ENCODE results near the gene NT5M.
"Not testable (repeated sequence)": the region's sequence is repeated elsewhere in the genome, so short reads cannot be mapped to it uniquely, and the experiment has no call there.

Gene NT5M

DNA sequence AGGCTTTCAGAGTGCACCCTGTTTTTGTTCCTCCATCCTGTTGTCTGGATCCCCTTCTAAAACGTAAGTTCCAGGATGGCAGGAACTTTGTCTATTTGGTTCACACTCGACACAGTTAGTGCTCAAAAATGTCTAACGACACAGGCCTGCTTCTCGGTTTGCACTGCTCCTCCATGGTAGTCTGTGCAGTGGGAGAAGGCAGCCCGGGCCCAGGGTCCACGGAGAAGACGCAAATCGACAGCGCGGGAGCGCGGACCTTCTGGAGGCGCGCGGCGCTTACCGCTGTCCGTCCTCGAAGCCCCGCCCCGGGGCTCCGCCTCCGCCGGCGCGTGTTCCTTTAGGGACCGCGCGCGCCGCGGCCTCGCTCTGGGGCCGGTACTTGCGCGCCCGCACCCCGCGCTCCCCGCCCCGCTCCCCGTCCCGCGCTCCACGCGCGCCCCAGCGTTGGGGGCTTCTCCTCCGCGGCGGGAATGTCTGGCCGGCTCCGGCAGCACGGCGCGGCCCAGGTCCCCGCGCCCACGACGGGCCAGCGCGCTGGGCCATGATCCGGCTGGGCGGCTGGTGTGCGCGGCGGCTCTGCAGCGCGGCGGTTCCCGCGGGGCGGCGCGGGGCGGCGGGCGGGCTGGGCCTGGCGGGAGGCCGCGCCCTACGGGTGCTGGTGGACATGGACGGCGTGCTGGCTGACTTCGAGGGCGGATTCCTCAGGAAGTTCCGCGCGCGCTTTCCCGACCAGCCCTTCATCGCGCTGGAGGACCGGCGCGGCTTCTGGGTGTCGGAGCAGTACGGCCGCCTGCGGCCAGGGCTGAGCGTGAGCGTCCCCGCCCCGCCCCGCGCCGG lies at the start of gene NT5M:
NT5M (plus strand) TSS at position 364 of the 837 bp plus-strand sequence; CDS start at position 542, 178 bp downstream.
- peak; percentile 89 for DNase-seq

DNA sequence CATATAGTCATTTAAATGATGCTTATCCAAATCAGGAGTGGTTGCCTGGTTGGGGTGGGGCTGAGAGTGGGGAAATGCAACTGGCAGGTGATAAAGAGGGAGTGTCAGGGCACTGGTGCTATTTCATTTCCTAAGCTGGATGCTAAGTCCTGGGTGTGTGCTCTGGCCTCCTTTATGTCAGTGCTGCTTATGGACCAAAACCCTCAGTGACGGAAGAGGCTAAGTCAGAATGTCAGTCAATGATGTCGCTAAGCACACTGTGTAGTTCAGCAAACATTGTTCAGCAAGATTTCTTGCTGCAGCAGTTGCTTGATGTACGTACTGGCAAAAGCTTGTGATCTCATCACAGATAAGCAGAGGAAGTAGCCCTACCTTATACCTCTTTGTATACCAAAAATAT lies 49.8 kb upstream of the NT5M start:
- no peak for DNase-seq

GRCh38 chr17:17254036-17254435 lies 49.1 kb upstream of the NT5M start:
- DNase-seq, result no peak

DNA sequence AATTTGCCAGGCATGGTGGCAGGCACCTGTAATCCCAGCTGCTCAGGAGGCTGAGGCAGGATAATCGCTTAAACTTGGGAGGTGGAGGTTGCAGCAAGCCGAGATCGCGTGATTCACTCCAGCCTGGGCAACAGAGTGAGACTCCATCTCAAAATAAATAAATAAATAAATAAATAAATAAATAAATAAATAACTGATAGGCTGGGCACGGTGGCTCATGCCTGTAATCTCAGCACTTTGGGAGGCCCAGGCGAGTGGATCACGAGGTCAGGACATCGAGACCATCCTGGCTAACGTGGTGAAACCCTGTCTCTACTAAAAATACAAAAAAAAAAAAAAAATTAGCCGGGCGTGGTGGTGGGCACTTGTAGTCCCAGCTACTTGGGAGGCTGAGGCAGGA lies 47.5 kb upstream of the NT5M start:
- DNase-seq, result not testable (repeated sequence)

GRCh38 chr17:17256316-17256715 lies 46.9 kb upstream of the NT5M start:
- DNase-seq, result no peak

DNA sequence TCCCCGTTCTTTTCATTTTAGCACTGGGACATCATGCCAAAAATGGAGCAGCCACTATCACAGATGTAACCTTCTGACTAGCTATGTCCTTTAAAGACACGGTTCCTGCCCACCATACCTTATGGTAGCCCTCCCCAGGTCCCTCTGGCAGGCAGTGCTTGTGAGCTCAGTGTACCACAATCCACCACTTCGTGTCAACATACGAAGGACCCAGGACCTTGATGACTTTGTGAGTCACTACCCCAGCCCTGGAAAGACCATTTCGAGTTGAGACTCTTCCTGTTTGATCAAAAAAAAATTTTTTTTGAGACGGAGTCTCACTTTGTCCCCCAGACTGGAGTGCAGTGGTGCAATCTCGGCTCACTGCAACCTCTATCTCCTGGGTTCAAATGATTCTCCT lies 45.2 kb upstream of the NT5M start:
- DNase-seq, result no peak

- DNase-seq, result no peak
Observed at GRCh38 chr17:17258998-17259397, 44.2 kb upstream of the NT5M start.

GRCh38 chr17:17264430-17264829 lies 38.7 kb upstream of the NT5M start:
- DNase-seq, result no peak

- DNase-seq, result no peak
Observed at GRCh38 chr17:17269926-17270773, 33.0 kb upstream of the NT5M start.

- DNase-seq, result no peak
Observed at GRCh38 chr17:17275971-17276370, 27.2 kb upstream of the NT5M start.

DNA sequence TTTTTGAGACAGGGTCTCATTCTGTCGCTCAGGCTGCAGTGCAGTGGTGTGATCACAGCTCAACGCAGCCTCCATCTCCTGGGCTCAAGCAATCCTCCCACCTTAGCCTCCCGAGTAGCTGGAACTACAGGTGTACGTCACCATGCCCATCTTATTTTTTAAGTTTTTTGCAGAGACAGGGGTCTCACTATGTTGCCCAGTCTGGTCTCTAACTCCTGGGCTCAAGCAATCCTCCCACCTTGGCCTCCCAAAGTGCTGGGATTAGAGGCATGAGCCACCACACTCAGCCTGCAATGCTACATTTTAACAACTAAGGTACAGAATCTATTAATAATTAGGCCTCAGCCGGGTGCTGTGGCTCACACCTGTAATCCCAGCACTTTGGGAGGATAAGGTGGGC lies 25.7 kb upstream of the NT5M start:
- not testable (repeated sequence) for DNase-seq

GRCh38 chr17:17279316-17279715 lies 23.9 kb upstream of the NT5M start:
- no peak for DNase-seq

DNA sequence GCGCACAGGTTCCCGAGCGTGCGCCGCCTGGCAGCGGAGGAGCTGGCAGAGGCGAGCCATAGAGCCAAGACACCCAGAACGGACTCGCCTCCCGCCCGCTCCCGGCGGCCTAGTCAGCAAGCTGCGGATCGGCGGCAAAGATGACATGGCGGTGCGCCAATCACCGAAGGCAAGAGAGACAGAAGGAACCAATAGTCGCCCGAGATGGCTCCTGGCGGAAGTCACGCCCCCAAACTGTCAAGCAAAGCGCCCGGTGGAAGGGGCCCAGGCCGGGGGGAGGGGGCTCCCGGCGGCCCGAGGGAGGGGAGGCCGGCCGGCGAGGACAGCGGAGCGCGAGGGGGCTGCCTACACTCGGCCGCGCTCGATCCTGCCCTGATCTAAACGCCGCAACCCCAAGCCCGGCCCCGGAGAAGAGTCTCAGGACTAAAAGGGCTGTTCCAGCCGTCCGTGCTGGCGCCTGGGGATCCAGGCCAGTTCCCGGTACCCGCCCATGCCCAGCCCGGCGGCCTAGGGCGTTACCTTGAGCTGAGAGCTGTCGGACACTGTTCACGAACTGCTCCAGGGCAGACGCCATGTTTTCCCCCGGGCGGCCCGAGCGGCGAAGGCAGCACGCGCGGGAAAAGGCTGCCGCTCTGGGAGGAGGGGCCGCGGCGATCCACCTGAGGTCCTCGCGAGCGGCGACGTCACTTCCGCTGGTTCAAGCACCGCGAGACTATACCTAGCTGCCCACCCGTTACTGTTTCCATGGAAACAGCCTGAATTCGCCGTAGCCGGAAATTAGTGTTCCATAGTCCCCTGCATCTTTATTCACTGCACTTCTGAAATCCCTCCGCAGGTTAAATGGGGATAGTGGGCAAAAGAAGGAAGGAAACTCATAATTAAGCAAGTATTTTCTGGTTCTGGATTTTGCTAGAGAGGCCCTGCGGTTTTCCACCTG lies 22.3 kb upstream of the NT5M start, which contains the start of gene COPS3:
COPS3 (minus strand) TSS at position 634 of the 937 bp plus-strand sequence; CDS start at position 574, 60 bp downstream.
- peak; percentile 99 for DNase-seq

- DNase-seq, result no peak
Observed at GRCh38 chr17:17285951-17286350, 17.2 kb upstream of the NT5M start.

DNA sequence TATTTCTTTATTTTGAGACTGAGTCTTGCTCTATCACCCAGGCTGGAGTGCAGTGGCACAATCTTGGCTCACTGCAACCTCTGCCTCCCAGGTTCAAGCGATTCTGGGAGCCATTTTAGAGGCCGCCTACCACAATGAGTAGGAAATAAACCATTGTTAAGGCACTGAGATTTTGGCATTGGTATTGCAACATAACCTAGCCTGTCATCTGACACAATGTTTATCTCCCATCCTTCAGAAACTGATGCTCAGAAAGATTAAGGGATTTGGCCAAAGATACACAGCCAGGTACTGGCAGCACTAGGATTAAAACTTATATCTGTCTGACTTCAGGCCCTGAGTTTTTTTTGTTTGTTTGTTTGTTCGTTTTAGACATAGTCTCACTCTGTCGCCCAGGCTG lies 14.1 kb upstream of the NT5M start:
- DNase-seq, result no peak

- DNase-seq, result no peak
Observed at GRCh38 chr17:17289701-17290100, 13.5 kb upstream of the NT5M start.

DNA sequence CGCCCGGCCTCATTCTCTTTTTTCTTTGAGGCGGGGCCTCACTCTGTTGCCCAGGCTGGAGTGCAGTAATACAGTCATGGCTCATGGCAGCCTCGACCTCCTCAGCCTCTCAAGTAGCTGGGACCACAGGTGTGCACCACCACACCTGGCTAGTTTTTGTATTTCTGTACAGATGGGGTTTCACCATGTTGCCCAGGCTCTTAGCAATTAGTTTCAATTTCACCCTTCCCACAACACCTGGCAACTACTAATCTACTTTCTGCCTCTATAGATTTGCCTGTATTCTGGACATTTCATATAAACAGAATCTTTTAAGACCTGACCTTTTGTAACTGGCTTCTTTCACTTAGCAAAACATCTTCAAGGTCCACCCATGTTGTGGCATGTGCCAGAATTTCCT lies 8.0 kb upstream of the NT5M start:
- DNase-seq, result no peak

DNA sequence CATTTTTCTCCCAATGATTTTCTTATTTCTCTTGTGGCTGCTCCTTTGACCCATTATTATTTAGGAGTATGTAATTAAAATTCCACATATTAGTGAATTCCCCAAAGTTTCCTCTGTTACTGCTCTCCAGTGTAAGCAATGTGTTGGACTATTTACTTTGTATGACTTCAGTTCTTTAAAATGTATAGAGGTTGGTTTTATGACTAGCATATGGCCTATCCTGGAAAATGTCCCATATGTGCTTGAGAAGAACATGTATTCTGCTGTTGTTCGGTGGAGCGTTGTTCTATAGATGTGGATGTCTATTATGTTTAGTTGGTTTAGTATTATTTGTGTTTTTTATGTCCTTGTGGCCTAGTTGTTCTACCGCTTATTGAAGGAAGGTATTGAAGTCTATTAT lies 6.0 kb upstream of the NT5M start:
- DNase-seq, result no peak

DNA sequence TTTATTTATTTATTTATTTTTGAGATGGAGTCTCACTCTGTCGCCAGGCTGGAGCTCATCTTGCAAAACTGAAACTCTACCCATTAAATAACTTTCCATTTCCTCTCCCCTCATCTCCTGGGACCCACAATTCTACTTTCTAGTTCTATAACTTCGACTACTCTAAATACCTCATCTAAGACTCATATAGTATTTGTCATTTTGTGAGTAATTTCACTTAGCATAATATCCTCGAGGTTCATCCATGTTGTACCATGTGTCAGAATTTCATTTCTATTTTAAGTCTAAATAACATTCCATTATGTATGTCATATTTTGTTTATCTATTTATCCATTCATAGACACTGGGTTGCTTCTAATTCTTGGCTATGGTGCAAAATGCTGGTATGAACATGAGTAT lies 5.1 kb upstream of the NT5M start:
- no peak for DNase-seq

DNA sequence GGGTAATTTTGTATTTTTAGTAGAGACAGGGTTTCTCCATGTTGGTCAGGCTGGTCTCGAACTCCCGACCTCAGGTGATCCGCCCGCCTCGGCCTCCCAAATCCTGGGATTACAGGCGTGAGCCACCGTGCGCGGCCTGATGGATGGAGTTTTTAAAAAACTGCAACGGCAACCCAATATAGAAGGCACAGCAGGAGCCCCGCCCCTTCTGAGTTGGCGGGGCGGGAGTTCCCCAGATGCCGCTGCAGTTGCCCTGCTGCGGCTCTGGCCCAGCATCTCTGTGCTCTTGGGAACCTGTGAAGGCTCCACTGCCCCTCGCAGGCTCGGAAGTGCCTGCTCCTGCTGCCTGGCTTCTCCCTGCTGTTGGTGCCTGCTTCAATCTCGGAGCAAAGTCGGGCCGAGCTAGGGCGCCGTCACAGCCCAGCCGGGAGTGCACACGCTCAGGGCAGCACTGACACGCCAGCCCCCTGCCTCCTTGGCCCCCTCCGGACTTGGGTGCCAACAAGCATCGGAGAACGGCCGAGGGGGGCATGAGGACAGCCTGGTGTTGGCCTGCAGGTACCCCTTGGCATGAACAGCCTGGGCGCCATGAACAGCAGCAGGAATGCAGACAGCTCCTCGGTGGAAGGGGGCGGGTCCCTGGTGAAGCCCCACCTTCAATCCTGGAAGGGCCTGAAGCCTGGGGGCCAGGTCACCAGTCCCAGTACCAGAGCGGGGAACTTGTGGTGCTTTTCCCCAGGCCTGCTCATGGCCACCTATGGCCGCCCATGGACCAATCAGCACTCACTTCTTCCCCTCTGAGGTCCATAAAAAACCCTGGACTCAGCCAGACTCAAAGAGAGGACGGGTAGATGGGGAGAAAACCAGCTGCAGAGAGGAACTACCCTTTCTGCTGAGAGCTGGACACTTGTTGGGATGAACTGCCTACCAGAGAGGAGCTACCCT lies 2.3 kb upstream of the NT5M start:
- DNase-seq, result no peak

DNA sequence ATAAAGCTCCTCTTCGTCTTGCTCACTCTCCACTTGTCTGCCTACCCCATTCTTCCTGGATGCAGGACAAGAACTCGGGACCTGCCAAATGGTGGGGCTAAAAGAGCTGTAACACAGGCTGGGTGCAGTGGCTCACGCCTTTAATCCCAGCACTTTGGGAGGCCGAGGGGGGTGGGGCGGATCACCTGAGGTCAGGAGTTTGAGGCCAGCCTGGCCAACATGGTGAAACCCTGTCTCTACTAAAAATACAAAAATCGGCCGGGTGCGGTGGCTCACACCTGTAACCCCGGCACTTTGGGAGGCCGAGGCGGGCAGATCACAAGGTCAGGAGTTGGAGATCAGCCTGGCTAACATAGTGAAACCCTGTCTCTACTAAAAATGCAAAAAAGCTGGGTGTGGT lies 1.5 kb upstream of the NT5M start:
- not testable (repeated sequence) for DNase-seq
